Measurements from ENCODE around the gene TMSB10.

- no peak for TF ChIP-seq CTCF (conservative IDR thresholded peaks at IDR 0.05; ENCODE audit: low read depth, low read length)
- TF ChIP-seq EZH2 (IDR thresholded peaks at IDR 0.05; ENCODE audit: low read length, unreplicated experiment), result no peak
These were observed 34.1 kb downstream of the TMSB10 start for GRCh38 chr2:84939426-84940087.

Data from PC-3 (cell line).